A549 (cell line): ENCODE results near the gene TNNI2. TPM values are rescaled to one million over a fixed set of nuclear protein-coding genes. Genes with fewer than 3 reads are reported as not detected.

Experiments used
- ATAC-seq, 2 experiments: fragments of 200-7000 bp in 1 of 2; fragments of >200 bp in 1 of 2; cut with Nextera tagmentation in 1 of 2; cut with Tn5 transposase in 1 of 2; 3 replicates each; pipeline versions ENCODE4 v1.8.0 to v1.9.1; 2018 to 2020; ENCODE audit warnings: mild to moderate bottlenecking in 1 of 2, moderate library complexity in 1 of 2
- CTCF ChIA-PET: fragments of 300-600 bp; sonication (Branson Sonifier 250); formaldehyde crosslinking; extraction: SDS; loops from one replicate; lab custom pipeline; 2021; ENCODE audit warnings: antibody characterized with exemption, inconsistent platforms; lab: Yijun Ruan, JAX
- POLR2A ChIA-PET: fragments of 350-600 bp; formaldehyde crosslinking; extraction: SDS; loops from one replicate; lab custom pipeline; 2021; ENCODE audit warnings: antibody characterized with exemption, inconsistent platforms; lab: Yijun Ruan, JAX
- DNase-seq, 2 experiments: peaks; one replicate each; pipeline versions ENCODE4 v3.0.0 to v3.0.0-alpha.2; 2011 to 2016; ENCODE audit warnings: low read depth in 1 of 2, low spot score in 1 of 2
- FAIRE-seq: peaks from 2 replicates; lab custom pipeline; 2011; peaks lifted over from hg19 to GRCh38; lab: Jason Lieb, UNC
- H3K27ac ChIP-seq, 2 experiments: fragments of >200 bp; sonication (Bioruptor Twin); formaldehyde crosslinking; 3 replicates each; pipeline ENCODE4 v1.5.1; 2016 to 2017
- H3K4me1 ChIP-seq: fragments of >200 bp; sonication (Bioruptor Twin); formaldehyde crosslinking; 3 replicates; pipeline ENCODE4 v1.6.1; 2016
- H3K4me2 ChIP-seq: fragments of >200 bp; sonication (Bioruptor Twin); formaldehyde crosslinking; 3 replicates; pipeline ENCODE4 v1.6.1; 2016
- H3K4me3 ChIP-seq: fragments of >200 bp; sonication (Bioruptor Twin); formaldehyde crosslinking; 3 replicates; pipeline ENCODE4 v1.5.1; 2016
- H3K9me3 ChIP-seq: fragments of >200 bp; sonication (Bioruptor Twin); formaldehyde crosslinking; 3 replicates; pipeline ENCODE4 v1.6.1; 2016
- BCL3 ChIP-seq: fragments of >200 bp; sonication (Bioruptor Twin); formaldehyde crosslinking; IDR thresholded peaks from 3 replicates; pipeline ENCODE4 v1.6.1; 2016
- BHLHE40 ChIP-seq: IDR thresholded peaks from 2 replicates; pipeline ENCODE4 v1.6.1; 2012; ENCODE audit warnings: low read depth, low read length, inconsistent platforms
- CBX2 ChIP-seq: fragments of 200-600 bp; sonication (generic); IDR thresholded peaks from 2 replicates; pipeline ENCODE4 v1.6.1; 2016; ENCODE audit warnings: low read depth, mild to moderate bottlenecking, borderline replicate concordance
- CHD2 ChIP-seq: fragments of 150-350 bp; IDR thresholded peaks from 2 replicates; pipeline ENCODE4 v1.6.1; 2014; ENCODE audit warnings: low read length; ENCODE audit not compliant: partially characterized antibody
- CHD4 ChIP-seq: fragments of 200-600 bp; sonication (generic); IDR thresholded peaks from 2 replicates; pipeline ENCODE4 v1.6.1; 2016; ENCODE audit warnings: antibody characterized with exemption, mild to moderate bottlenecking, borderline replicate concordance
- E2F6 ChIP-seq: IDR thresholded peaks from 2 replicates; pipeline ENCODE4 v1.6.1; 2012; ENCODE audit warnings: low read depth, borderline replicate concordance
- EHF ChIP-seq: fragments of 250-450 bp; sonication (Bioruptor Pico); IDR thresholded peaks from 2 replicates; pipeline ENCODE4 v1.5.0; 2020; ENCODE audit warnings: mild to moderate bottlenecking
- EHMT2 ChIP-seq: fragments of 200-600 bp; sonication (generic); IDR thresholded peaks from 2 replicates; pipeline ENCODE4 v1.6.1; 2016; ENCODE audit warnings: antibody characterized with exemption, low read depth, mild to moderate bottlenecking, moderate library complexity
- EP300 ChIP-seq, 2 experiments: fragments of >200 bp; sonication (Bioruptor Twin); formaldehyde crosslinking; IDR thresholded peaks; 2 replicates in 1 of 2; 3 replicates in 1 of 2; pipeline ENCODE4 v1.6.1; 2016 to 2017
- FOSB ChIP-seq: fragments of 250-450 bp; sonication (Bioruptor Pico); IDR thresholded peaks from 2 replicates; pipeline ENCODE4 v1.5.0; 2020; ENCODE audit warnings: mild to moderate bottlenecking, moderate library complexity
- HES2 ChIP-seq: fragments of >200 bp; sonication (Bioruptor Twin); formaldehyde crosslinking; IDR thresholded peaks from 2 replicates; pipeline ENCODE4 v1.6.1; 2016
- HEYL ChIP-seq: fragments of 250-450 bp; sonication (Bioruptor Pico); IDR thresholded peaks from 2 replicates; pipeline ENCODE4 v1.8.0; 2021; ENCODE audit warnings: mild to moderate bottlenecking, moderate library complexity
- HOXA7 ChIP-seq: fragments of 250-450 bp; sonication (Bioruptor Pico); IDR thresholded peaks from 2 replicates; pipeline ENCODE4 v1.5.0; 2020; ENCODE audit warnings: mild to moderate bottlenecking, moderate library complexity
- KDM5A ChIP-seq: fragments of 200-600 bp; sonication (generic); IDR thresholded peaks from 2 replicates; pipeline ENCODE4 v1.6.1; 2016; ENCODE audit warnings: antibody characterized with exemption, mild to moderate bottlenecking
- MAZ ChIP-seq: fragments of 150-350 bp; IDR thresholded peaks from 2 replicates; pipeline ENCODE4 v1.6.1; 2014; ENCODE audit warnings: antibody characterized with exemption, low read depth, low read length, borderline replicate concordance
- MYC ChIP-seq: IDR thresholded peaks from 2 replicates; pipeline ENCODE4 v1.6.1; 2012; ENCODE audit warnings: mild to moderate bottlenecking, inconsistent platforms, low read length, improper control_type of control experiment, borderline replicate concordance
- NR3C1 ChIP-seq: fragments of >200 bp; sonication (Bioruptor Twin); formaldehyde crosslinking; IDR thresholded peaks from 3 replicates; pipeline ENCODE4 v1.6.1; 2017
- PHF8 ChIP-seq: fragments of 200-600 bp; sonication (generic); IDR thresholded peaks from 2 replicates; pipeline ENCODE4 v1.6.1; 2016; ENCODE audit warnings: low read depth, mild to moderate bottlenecking, antibody characterized with exemption, moderate library complexity, borderline replicate concordance
- POLR2A ChIP-seq: IDR thresholded peaks from 2 replicates; pipeline ENCODE4 v1.6.1; 2012; ENCODE audit warnings: mild to moderate bottlenecking, low read length
- RARB ChIP-seq: fragments of 250-450 bp; sonication (Bioruptor Pico); IDR thresholded peaks from 2 replicates; pipeline ENCODE4 v1.8.0; 2021; ENCODE audit warnings: mild to moderate bottlenecking, moderate library complexity
- RCOR1 ChIP-seq: fragments of 150-350 bp; IDR thresholded peaks from 2 replicates; pipeline ENCODE4 v1.6.1; 2014; ENCODE audit warnings: antibody characterized with exemption, low read length, low read depth
- REST ChIP-seq: fragments of 200-600 bp; sonication (generic); IDR thresholded peaks from 2 replicates; pipeline ENCODE4 v1.6.1; 2016; ENCODE audit warnings: antibody characterized with exemption, mild to moderate bottlenecking, moderate library complexity
- SREBF2 ChIP-seq: fragments of 450-650 bp; IDR thresholded peaks from 2 replicates; pipeline ENCODE4 v1.6.1; 2014; ENCODE audit warnings: mild to moderate bottlenecking, moderate library complexity
- TP53 ChIP-seq: fragments of 250-450 bp; sonication (Bioruptor Pico); IDR thresholded peaks from 2 replicates; pipeline ENCODE4 v1.5.0; 2021; ENCODE audit warnings: mild to moderate bottlenecking, moderate library complexity
- WGBS: methylation state at CpG from one replicate; pipeline ENCODE4 v1.1.6; 2017; ENCODE audit errors: missing lambda C conversion rate; 5-methylcytosine and 5-hydroxymethylcytosine counted together
- polyA plus RNA-seq, 4 experiments: library from polyadenylated mRNA; depleted of rRNA in 3 of 4; stranded (reverse); fragments of >200 nt; fragmentation: RNase III in 1 of 4; extraction: RNeasy Plus Mini Kit Qiagen cat#74134 plus additional on column Dnase treatment in 1 of 4; gene quantifications; 2 replicates in 3 of 4; 3 replicates in 1 of 4; pipeline ENCODE4 v1.2.3, GENCODE V29; 2011 to 2017
- TF ChIP-seq, protein P1 (sequence below): fragments of 150-350 bp; IDR thresholded peaks from 2 replicates; pipeline ENCODE4 v1.6.1; 2014; ENCODE audit warnings: low read depth, mild to moderate bottlenecking, low read length

TNNI2 gene
- polyA plus RNA-seq, 2 of the 4 experiments (the other 2 are of a cell fraction), result not detected

DNA sequence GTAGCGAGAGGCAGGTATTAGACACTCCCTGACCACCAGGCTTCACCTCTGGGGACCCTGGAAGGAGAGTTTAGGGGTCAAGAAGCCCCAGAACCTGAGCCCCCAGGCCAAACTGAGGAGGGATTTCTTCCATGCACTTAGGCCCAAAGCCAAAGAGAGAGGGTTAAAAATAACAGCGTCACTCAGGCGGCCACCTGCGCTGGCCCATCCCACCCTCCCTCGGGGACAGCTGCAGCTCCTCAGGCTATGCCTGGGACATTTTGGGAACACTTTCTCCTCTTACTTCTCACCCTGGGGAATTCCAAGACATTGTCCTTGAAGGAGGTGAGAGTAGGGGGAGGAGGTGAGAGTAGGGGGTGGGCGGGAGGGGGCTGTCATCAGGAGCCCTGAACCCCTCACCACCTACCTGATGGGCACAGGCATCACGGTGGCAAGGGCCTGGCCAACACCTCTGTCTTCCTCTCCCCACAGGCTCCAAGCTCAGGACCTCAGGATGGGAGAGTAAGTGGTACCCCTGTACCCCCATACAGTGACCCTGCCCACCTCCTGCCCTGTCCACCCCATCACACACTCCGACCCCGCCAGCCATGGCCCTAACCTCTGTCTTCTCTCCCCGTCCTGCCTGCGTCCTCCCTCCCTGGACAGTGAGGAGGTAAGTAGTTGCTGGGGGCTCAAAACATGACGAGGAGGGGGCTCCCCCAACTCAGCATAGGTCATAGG, 583 bp downstream of the TNNI2 start:
- WGBS, result 79% methylated on average over 10 of the region's 12 CpGs
- CTCF ChIA-PET, result interaction anchor here (0.8 to 9.7 kb wide), 16 partner anchors 7 to 324 kb away, joined by 3 to 174 read pairs (median 5); partner anchors contain the start of genes H19 and LSP1
- no peak for DNase-seq
- TF ChIP-seq REST, result no peak
- TF ChIP-seq, all 56 proteins: peak for 0
- no peak for ATAC-seq
- Histone ChIP-seq H3K27ac (peak overlapping the region in 1 of 2 experiments; percentile 16; a peak in 1 of 6 replicates), H3K4me1 (peaks cover 11% of the 10 kb centered on the region), H3K4me3 (no peak overlapping the region), H3K9me3 (no peaks in the 10 kb centered on the region), H3K4me2 (no peak overlapping the region)
- POLR2A ChIA-PET, result no interaction called here
- FAIRE-seq, result no peak

DNA sequence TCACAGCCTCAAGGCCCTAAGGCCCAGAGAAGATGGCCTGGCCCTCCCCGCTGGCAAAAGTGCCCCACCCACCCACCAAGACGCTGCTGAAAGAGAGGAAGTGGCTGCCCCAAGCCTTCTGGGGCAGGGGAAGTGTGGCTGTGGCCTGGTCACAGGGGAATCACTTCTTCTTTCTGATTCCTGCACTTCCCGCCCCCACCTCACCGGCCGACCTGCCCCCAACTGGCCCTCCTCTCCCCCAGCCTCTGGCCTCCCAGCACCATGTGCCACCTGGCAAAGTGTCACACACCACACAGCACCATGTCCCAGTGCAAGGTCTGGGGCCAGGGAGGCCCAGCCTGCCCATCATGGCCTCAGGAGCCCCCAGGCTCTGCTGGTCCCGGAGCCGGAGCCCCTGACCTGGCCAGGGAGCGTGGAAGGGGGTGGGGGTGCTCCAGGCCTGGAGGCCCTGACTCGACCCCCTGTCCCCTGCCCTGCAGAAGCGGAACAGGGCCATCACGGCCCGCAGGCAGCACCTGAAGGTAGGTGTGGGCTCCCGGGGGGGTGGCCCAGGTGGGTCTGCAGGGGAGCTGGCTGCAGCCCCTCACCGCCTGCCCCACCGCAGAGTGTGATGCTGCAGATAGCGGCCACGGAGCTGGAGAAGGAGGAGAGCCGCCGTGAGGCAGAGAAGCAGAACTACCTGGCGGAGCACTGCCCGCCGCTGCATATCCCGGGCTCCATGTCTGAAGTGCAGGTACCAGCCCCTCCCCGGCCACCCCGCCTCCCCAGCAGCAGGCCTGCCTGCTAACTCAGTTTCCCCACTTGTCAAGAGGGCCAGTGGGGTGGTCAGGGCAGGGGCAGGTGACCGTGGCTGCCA, 1.4 kb downstream of the TNNI2 start:
- no peak for ATAC-seq

DNA sequence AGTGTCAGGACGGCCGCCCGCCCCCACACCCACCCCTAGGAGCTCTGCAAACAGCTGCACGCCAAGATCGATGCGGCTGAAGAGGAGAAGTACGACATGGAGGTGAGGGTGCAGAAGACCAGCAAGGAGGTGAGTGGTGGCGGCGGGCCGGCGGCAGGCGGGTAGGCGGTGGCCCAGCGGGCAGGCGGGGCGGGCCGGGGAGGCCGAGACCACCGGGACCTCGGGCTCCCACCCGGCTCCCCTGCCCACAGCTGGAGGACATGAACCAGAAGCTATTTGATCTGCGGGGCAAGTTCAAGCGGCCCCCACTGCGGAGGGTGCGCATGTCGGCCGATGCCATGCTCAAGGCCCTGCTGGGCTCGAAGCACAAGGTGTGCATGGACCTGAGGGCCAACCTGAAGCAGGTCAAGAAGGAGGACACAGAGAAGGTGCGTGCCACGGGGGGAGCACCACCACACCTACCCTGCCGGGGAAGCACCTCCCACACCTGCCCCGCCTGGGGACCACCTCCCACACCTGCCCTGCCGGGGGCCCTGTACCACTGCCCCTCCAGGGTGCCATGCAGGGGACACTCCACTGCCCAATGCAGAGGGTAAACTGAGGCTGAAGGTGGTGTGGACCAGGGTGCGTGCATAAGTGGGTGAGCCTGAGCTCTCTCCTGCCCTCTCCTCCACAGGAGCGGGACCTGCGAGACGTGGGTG, 2.1 kb downstream of the TNNI2 start:
- ChIA-PET POLR2A (no interaction called here), CTCF (interaction anchor here (0.7 to 4.3 kb wide), 12 partner anchors 9 to 316 kb away, joined by 3 to 45 read pairs (median 5); partner anchors contain the start of gene H19)
- Histone ChIP-seq H3K27ac (no peak overlapping the region), H3K4me1 (peaks cover 11% of the 10 kb centered on the region), H3K9me3 (no peaks in the 10 kb centered on the region), H3K4me3 (no peak overlapping the region), H3K4me2 (no peak overlapping the region)
- no peak for FAIRE-seq
- ATAC-seq, result no peak
- 70% methylated on average over 25 of the region's 37 CpGs for WGBS
- no peak for DNase-seq
- TF ChIP-seq CBX2 (no peak), CHD2 (no peak), MYC (no peak), EHF (no peak), POLR2A (no peak), SREBF2 (no peak), FOSB (no peak), KDM5A (no peak), NR3C1 (no peak), HES2 (no peak), E2F6 (no peak), MAZ (no peak), HEYL (CRISPR knock-in tag) (no peak), PHF8 (no peak)

More for the DNA sequence above, 1.4 kb downstream of the TNNI2 start:
- FAIRE-seq, result no peak
- H3K9me3 ChIP-seq, result no peaks in the 10 kb centered on the region
- DNase-seq, result no peak
- TF ChIP-seq CHD4 (no peak), NR3C1 (no peak), EP300 (IDR thresholded peaks at IDR 0.05) (no peak), EHMT2 (no peak), RARB (CRISPR knock-in tag) (no peak), TP53 (CRISPR knock-in tag) (no peak), BCL3 (no peak), RCOR1 (no peak), BHLHE40 (no peak), HOXA7 (CRISPR knock-in tag) (no peak)
- TF ChIP-seq, protein P1, sequence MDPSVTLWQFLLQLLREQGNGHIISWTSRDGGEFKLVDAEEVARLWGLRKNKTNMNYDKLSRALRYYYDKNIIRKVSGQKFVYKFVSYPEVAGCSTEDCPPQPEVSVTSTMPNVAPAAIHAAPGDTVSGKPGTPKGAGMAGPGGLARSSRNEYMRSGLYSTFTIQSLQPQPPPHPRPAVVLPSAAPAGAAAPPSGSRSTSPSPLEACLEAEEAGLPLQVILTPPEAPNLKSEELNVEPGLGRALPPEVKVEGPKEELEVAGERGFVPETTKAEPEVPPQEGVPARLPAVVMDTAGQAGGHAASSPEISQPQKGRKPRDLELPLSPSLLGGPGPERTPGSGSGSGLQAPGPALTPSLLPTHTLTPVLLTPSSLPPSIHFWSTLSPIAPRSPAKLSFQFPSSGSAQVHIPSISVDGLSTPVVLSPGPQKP, result no peak
- TF ChIP-seq, all 56 proteins: peak for 0
- 75% methylated on average over 12 of the region's 26 CpGs for WGBS
- Histone ChIP-seq H3K4me2 (no peak overlapping the region), H3K4me1 (peaks cover 11% of the 10 kb centered on the region), H3K4me3 (no peak overlapping the region), H3K27ac (0 out of 6 replicates have a peak overlapping the region, but pooled peaks of 1 of the 2 experiments have one; percentile 16)
- ChIA-PET POLR2A (no interaction called here), CTCF (interaction anchor here (0.8 to 4.3 kb wide), 10 partner anchors 8 to 312 kb away, joined by 3 to 45 read pairs (median 6); partner anchors contain the start of gene H19)
